ENCODE results near the gene POLR2I.

The POLR2I gene

DNA sequence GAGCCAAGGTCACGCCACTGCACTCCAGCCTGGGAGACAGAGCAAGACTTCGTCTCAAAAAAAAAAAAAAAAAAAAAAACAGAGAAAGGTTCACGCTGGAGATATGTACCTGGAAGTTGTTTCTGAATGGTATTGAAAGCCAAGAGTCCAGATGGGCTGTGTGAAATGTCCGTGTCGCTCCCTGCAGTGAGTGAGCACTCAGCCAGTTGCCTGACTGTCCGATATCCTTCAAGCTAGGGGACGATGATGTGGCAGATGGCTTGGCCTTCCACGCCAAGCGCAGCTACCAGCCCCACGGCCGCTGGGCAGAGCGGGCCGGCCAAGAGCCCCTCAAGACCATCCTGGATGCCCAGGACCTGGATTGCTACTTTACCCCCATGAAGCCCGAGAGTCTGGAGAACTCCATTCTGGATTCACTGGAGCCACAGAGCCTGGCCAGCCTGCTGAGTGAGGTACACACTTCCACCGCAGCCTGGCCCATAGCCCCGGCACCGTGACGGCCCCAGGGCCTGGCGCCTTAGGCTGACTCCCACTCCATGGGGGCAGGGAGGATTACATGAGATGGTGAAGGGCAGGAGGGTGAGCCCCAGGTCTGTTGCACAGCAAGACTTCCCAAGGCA is 15.4 kb downstream of the POLR2I start:
- Histone ChIP-seq H3K4ac (ENCODE audit: low read depth, low read length) (no peak overlapping the region), H3K79me1 (ENCODE audit: low read length) (no peaks in the 10 kb centered on the region), H3K9me3 (ENCODE audit: insufficient read depth, low read depth, low read length) (no peaks in the 10 kb centered on the region), H4K8ac (ENCODE audit: low read depth, low read length) (no peak overlapping the region), H3K23ac (ENCODE audit: low read length) (no peak overlapping the region), H3K9ac (ENCODE audit: low read length) (no peak overlapping the region), H3K4me3 (ENCODE audit: low read depth, low read length) (no peak overlapping the region), H2AK5ac (ENCODE audit: low read length) (no peak overlapping the region), H3K18ac (ENCODE audit: low read length) (no peak overlapping the region), H3K4me1 (ENCODE audit: control insufficient read depth in 1 of 2, insufficient read depth in 2 of 2, low read length in 2 of 2) (peaks cover 0 to 2% of the 10 kb centered on the region in 2 experiments), H2AFZ (ENCODE audit: insufficient read depth, low read length, poor library complexity) (no peak overlapping the region), H3K27me3 (ENCODE audit: insufficient read depth, low read length) (no peaks in the 10 kb centered on the region), H2BK5ac (ENCODE audit: low read depth, low read length, poor library complexity) (no peak overlapping the region), H2BK120ac (ENCODE audit: insufficient read depth, low read length, poor library complexity) (no peak overlapping the region), H2BK12ac (ENCODE audit: low read length) (no peak overlapping the region), H4K12ac (ENCODE audit: low read depth, low read length) (no peak overlapping the region), H3K36me3 (ENCODE audit: control insufficient read depth in 1 of 2, insufficient read depth in 2 of 2, low read length in 2 of 2) (peaks cover 51 to 59% of the 10 kb centered on the region in 2 experiments), H3K4me2 (ENCODE audit: low read length) (no peak overlapping the region), H4K91ac (ENCODE audit: low read depth, low read length) (no peak overlapping the region), H3K14ac (ENCODE audit: low read length) (no peak overlapping the region), H3K79me2 (ENCODE audit: control insufficient read depth, insufficient read depth, low read length, poor library complexity) (no peaks in the 10 kb centered on the region), H3K27ac (ENCODE audit: low read depth, low read length) (no peak overlapping the region)
- no CpG with 5 or more reads among the region's 19 CpGs for WGBS (ENCODE audit: extremely low coverage, insufficient coverage, insufficient read length)
- no peak for DNase-seq

DNA sequence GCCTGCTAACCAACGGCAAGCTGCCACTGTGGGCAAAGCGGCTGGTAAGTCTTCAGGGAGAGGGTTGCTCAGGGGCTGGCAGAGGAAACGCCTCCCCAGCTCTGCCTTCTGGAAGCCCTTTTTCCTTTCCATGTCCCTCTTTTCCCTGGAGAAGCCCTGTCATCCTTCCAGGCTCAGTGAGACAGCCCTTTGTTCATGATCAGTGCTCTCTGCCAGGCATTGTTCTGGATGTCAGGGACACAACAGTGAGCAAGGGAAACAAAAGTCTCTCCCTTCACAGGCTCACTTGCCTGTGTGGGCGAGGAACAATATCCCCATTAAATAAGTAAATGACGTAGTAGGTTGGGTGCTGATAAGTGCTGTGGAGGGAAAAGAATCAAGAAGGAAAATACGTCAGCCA is 17.6 kb downstream of the POLR2I start:
- Histone ChIP-seq H3K18ac (ENCODE audit: low read length) (no peak overlapping the region), H2BK120ac (ENCODE audit: insufficient read depth, low read length, poor library complexity) (no peak overlapping the region), H2BK12ac (ENCODE audit: low read length) (no peak overlapping the region), H2AK5ac (ENCODE audit: low read length) (no peak overlapping the region), H4K8ac (ENCODE audit: low read depth, low read length) (no peak overlapping the region), H3K4me1 (ENCODE audit: control insufficient read depth in 1 of 2, insufficient read depth in 2 of 2, low read length in 2 of 2) (no peaks in the 10 kb centered on the region), H2AFZ (ENCODE audit: insufficient read depth, low read length, poor library complexity) (no peak overlapping the region), H4K91ac (ENCODE audit: low read depth, low read length) (no peak overlapping the region), H3K4me2 (ENCODE audit: low read length) (no peak overlapping the region), H2BK5ac (ENCODE audit: low read depth, low read length, poor library complexity) (no peak overlapping the region), H3K14ac (ENCODE audit: low read length) (no peak overlapping the region), H3K23ac (ENCODE audit: low read length) (no peak overlapping the region), H3K9me3 (ENCODE audit: insufficient read depth, low read depth, low read length) (no peaks in the 10 kb centered on the region), H3K79me1 (ENCODE audit: low read length) (no peaks in the 10 kb centered on the region), H4K12ac (ENCODE audit: low read depth, low read length) (no peak overlapping the region), H3K4ac (ENCODE audit: low read depth, low read length) (no peak overlapping the region), H3K36me3 (ENCODE audit: control insufficient read depth in 1 of 2, insufficient read depth in 2 of 2, low read length in 2 of 2) (peaks cover 48 to 56% of the 10 kb centered on the region in 2 experiments), H3K27ac (ENCODE audit: low read depth, low read length) (no peak overlapping the region), H3K4me3 (ENCODE audit: low read depth, low read length) (no peak overlapping the region), H3K27me3 (ENCODE audit: insufficient read depth, low read length) (no peaks in the 10 kb centered on the region), H3K9ac (ENCODE audit: low read length) (no peak overlapping the region), H3K79me2 (ENCODE audit: control insufficient read depth, insufficient read depth, low read length, poor library complexity) (no peaks in the 10 kb centered on the region)
- DNase-seq = no peak
- no CpG with 5 or more reads among the region's 6 CpGs for WGBS (ENCODE audit: extremely low coverage, insufficient coverage, insufficient read length)

DNA sequence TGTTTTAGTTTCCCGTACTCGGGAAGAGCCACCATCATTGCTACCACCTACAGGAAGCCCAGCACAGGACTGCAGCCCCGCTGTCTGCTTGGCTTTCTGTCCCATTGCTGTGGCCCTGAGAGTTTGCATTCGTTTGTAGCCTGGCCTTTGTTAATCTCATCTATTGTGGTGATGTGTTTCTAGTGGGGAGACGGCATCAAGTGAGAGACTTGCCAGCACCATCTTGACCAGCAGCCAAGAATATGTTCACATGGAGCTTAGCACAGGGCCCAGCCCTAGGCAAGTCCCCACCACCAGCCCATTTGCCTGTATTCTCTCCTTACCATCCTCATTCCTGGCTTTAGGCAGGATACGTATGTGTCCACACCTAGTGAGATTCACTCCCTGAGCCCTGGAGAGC is 21.0 kb downstream of the POLR2I start:
- Histone ChIP-seq H3K79me2 (ENCODE audit: control insufficient read depth, insufficient read depth, low read length, poor library complexity) (no peaks in the 10 kb centered on the region), H3K4me2 (ENCODE audit: low read length) (no peak overlapping the region), H3K23ac (ENCODE audit: low read length) (no peak overlapping the region), H2AFZ (ENCODE audit: insufficient read depth, low read length, poor library complexity) (no peak overlapping the region), H3K27ac (ENCODE audit: low read depth, low read length) (no peak overlapping the region), H2BK120ac (ENCODE audit: insufficient read depth, low read length, poor library complexity) (no peak overlapping the region), H3K14ac (ENCODE audit: low read length) (no peak overlapping the region), H3K27me3 (ENCODE audit: insufficient read depth, low read length) (no peaks in the 10 kb centered on the region), H3K4me3 (ENCODE audit: low read depth, low read length) (no peak overlapping the region), H4K12ac (ENCODE audit: low read depth, low read length) (no peak overlapping the region), H4K91ac (ENCODE audit: low read depth, low read length) (no peak overlapping the region), H3K4ac (ENCODE audit: low read depth, low read length) (no peak overlapping the region), H2BK5ac (ENCODE audit: low read depth, low read length, poor library complexity) (no peak overlapping the region), H3K9ac (ENCODE audit: low read length) (no peak overlapping the region), H2AK5ac (ENCODE audit: low read length) (no peak overlapping the region), H4K8ac (ENCODE audit: low read depth, low read length) (no peak overlapping the region), H3K79me1 (ENCODE audit: low read length) (no peaks in the 10 kb centered on the region), H3K18ac (ENCODE audit: low read length) (no peak overlapping the region), H3K9me3 (ENCODE audit: insufficient read depth, low read depth, low read length) (peaks cover 3% of the 10 kb centered on the region), H2BK12ac (ENCODE audit: low read length) (no peak overlapping the region), H3K4me1 (ENCODE audit: control insufficient read depth in 1 of 2, insufficient read depth in 2 of 2, low read length in 2 of 2) (no peaks in the 10 kb centered on the region), H3K36me3 (ENCODE audit: control insufficient read depth in 1 of 2, insufficient read depth in 2 of 2, low read length in 2 of 2) (peaks cover 48 to 57% of the 10 kb centered on the region in 2 experiments)
- DNase-seq = no peak
- no CpG with 5 or more reads among the region's 6 CpGs for WGBS (ENCODE audit: extremely low coverage, insufficient coverage, insufficient read length)

DNA sequence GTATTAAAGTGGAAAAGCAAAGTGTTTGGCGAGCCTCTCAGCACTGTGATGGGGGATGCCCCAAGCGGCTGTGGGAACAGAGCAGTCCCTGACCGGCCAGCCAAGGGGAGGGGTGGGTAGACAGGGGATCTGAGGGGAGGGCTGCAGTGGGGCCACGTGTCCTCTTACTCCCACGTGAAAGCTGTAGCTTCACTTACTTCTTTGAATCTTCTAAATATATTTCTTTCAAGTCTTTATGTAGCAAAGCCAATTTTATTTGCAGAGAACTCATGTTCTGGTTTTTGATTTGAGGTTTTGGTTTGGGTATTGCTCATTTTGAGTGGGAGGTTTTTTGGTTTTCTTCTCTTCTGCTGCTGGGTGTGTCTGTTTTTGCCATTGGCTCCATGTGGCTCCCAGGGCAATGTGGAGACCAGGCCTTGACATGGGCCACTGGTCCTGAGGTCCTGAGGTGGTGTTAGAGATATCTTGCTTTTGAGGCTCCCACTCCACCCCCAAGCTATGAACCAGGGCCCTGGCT is 21.5 kb downstream of the POLR2I start:
- no peak overlapping the region for H3K9ac ChIP-seq (ENCODE audit: low read length)
- H2AK5ac ChIP-seq (ENCODE audit: low read length) = no peak overlapping the region

More for the DNA sequence above, 21.5 kb downstream of the POLR2I start:
- no CpG with 5 or more reads among the region's 5 CpGs for WGBS (ENCODE audit: extremely low coverage, insufficient coverage, insufficient read length)
- Histone ChIP-seq H2AFZ (ENCODE audit: insufficient read depth, low read length, poor library complexity) (no peak overlapping the region), H3K36me3 (ENCODE audit: control insufficient read depth in 1 of 2, insufficient read depth in 2 of 2, low read length in 2 of 2) (peaks cover 53 to 62% of the 10 kb centered on the region in 2 experiments), H3K4me3 (ENCODE audit: low read depth, low read length) (no peak overlapping the region), H3K79me1 (ENCODE audit: low read length) (no peaks in the 10 kb centered on the region), H3K14ac (ENCODE audit: low read length) (no peak overlapping the region), H3K4me2 (ENCODE audit: low read length) (no peak overlapping the region), H3K18ac (ENCODE audit: low read length) (no peak overlapping the region), H2BK120ac (ENCODE audit: insufficient read depth, low read length, poor library complexity) (no peak overlapping the region), H4K12ac (ENCODE audit: low read depth, low read length) (no peak overlapping the region), H3K4me1 (ENCODE audit: control insufficient read depth in 1 of 2, insufficient read depth in 2 of 2, low read length in 2 of 2) (no peaks in the 10 kb centered on the region), H2BK5ac (ENCODE audit: low read depth, low read length, poor library complexity) (no peak overlapping the region), H3K27ac (ENCODE audit: low read depth, low read length) (no peak overlapping the region), H2BK12ac (ENCODE audit: low read length) (no peak overlapping the region), H4K91ac (ENCODE audit: low read depth, low read length) (no peak overlapping the region), H3K4ac (ENCODE audit: low read depth, low read length) (no peak overlapping the region), H3K27me3 (ENCODE audit: insufficient read depth, low read length) (no peaks in the 10 kb centered on the region), H3K9me3 (ENCODE audit: insufficient read depth, low read depth, low read length) (peaks cover 3% of the 10 kb centered on the region), H4K8ac (ENCODE audit: low read depth, low read length) (no peak overlapping the region), H3K23ac (ENCODE audit: low read length) (no peak overlapping the region), H3K79me2 (ENCODE audit: control insufficient read depth, insufficient read depth, low read length, poor library complexity) (no peaks in the 10 kb centered on the region)
- no peak for DNase-seq

Measured in trophoblast cell (in vitro differentiated cells and primary cell).